ENCODE measurements around the gene LIPN.

- TF ChIP-seq CTCF (IDR thresholded peaks at IDR 0.05; ENCODE audit: low read depth, low read length, poor library complexity, severe bottlenecking) (no peak), EZH2phosphoT487 (IDR thresholded peaks at IDR 0.05; ENCODE audit: borderline replicate concordance, low read length) (no peak)
Observed at GRCh38 chr10:88735661-88736060, 24.2 kb upstream of the LIPN start.
